Measurements from ENCODE around the gene SLC38A4. TPM values are rescaled to one million over a fixed set of nuclear protein-coding genes. Genes with fewer than 3 reads are reported as not detected.

SLC38A4 gene
- total and polyA plus RNA-seq, 2 of the 8 experiments (the other 6 are each of a cell fraction or from before 2014, with no cell fraction given), result 6.7 to 15.4 TPM

DNA sequence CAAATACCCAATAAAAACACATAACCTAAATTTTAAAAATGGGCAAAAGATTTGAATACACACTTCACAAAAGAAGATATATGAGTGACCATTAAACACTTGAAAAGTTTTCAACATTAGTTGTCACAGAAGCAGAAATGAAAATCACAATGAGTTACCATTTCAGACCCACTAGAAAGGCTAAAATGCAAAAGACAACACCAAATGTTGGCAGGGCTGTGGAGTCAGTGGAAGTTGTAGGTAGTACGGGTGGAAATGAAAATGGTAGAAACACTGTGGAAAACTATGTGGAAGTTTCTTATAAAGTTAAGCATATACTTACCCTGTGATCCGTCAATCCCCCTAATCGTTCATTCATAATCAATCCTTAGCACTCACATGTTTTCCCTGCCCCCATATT is 61.8 kb downstream of the SLC38A4 start:
- H3K27ac ChIP-seq (ENCODE audit: low read depth, low read length), result no peak overlapping the region
- no peaks in the 10 kb centered on the region for H3K36me3 ChIP-seq (ENCODE audit: control insufficient read depth in 2 of 4, insufficient read depth in 4 of 4, low read length in 3 of 4)
- no peak overlapping the region for H2BK15ac ChIP-seq (ENCODE audit: low read length)
- no peak overlapping the region for H3K14ac ChIP-seq (ENCODE audit: insufficient read length)
- H4K8ac ChIP-seq (ENCODE audit: extremely low read depth, insufficient read depth, low read length), result no peak overlapping the region
- H2AFZ ChIP-seq (ENCODE audit: low read length), result no peak overlapping the region
- no peak overlapping the region for H3K56ac ChIP-seq (replicated peaks; ENCODE audit: insufficient read length, low read depth, low read length)
- H2BK120ac ChIP-seq (replicated peaks; ENCODE audit: low read depth, low read length), result no peak overlapping the region
- H3K27me3 ChIP-seq (replicated peaks in 1 of 4; ENCODE audit: control insufficient read depth in 3 of 4, extremely low read depth in 1 of 4, insufficient read depth in 3 of 4, low read length in 3 of 4), result no peaks in the 10 kb centered on the region
- DNase-seq (ENCODE audit: low read depth in 1 of 2, low spot score in 2 of 2) (no peak), FAIRE-seq (no peak)
- no peak overlapping the region for H3K23ac ChIP-seq (ENCODE audit: insufficient read length)
- H3K23me2 ChIP-seq (ENCODE audit: low read depth, low read length), result no peaks in the 10 kb centered on the region
- H3K4me2 ChIP-seq (ENCODE audit: insufficient read depth in 1 of 2, low read depth in 2 of 2, low read length in 2 of 2), result no peak overlapping the region
- H3K4me1 ChIP-seq (replicated peaks in 1 of 4; ENCODE audit: control insufficient read depth in 3 of 4, insufficient read depth in 4 of 4, low read length in 3 of 4), result no peaks in the 10 kb centered on the region
- no peak overlapping the region for H4K5ac ChIP-seq (ENCODE audit: insufficient read length, low read depth, low read length)
- no peak overlapping the region for H3K18ac ChIP-seq (ENCODE audit: extremely low read depth, low read length)
- H2AK5ac ChIP-seq (ENCODE audit: low read depth, low read length), result no peak overlapping the region
- no peaks in the 10 kb centered on the region for H4K20me1 ChIP-seq (replicated peaks in 1 of 2; ENCODE audit: control insufficient read depth in 1 of 2, insufficient read depth in 2 of 2, low read length in 2 of 2)
- H2BK5ac ChIP-seq (ENCODE audit: low read depth, low read length), result no peak overlapping the region
- peaks cover 4 to 6% of the 10 kb centered on the region in 2 experiments; a peak in 2 of 4 replicates for H3K9me3 ChIP-seq (ENCODE audit: insufficient read depth in 2 of 2, low read depth in 1 of 2, low read length in 1 of 2)
- ChIA-PET CTCF (ENCODE audit: partially characterized antibody) (no interaction called here), POLR2A (ENCODE audit: partially characterized antibody) (no interaction called here)
- no peak overlapping the region for H2BK20ac ChIP-seq (ENCODE audit: low read length)
- H3K79me2 ChIP-seq (ENCODE audit: control insufficient read depth in 1 of 2, insufficient read depth in 2 of 2, low read length in 2 of 2), result no peaks in the 10 kb centered on the region
- no peak overlapping the region for H2BK12ac ChIP-seq (ENCODE audit: low read depth, low read length)
- H3K4ac ChIP-seq (replicated peaks; ENCODE audit: insufficient read length, low read depth, low read length), result no peak overlapping the region
- H4K91ac ChIP-seq (replicated peaks; ENCODE audit: insufficient read length, low read length), result no peak overlapping the region
- no peaks in the 10 kb centered on the region for H3K79me1 ChIP-seq (ENCODE audit: low read depth, low read length)
- WGBS, 2 experiments (ENCODE audit: extremely low coverage in 1 of 2, insufficient coverage in 1 of 2, insufficient read length in 1 of 2, insufficient replicate concordance in 2 of 2, low coverage in 1 of 2, low lambda C conversion rate in 2 of 2, missing lambda C conversion rate in 1 of 2), result 58 to 100% methylated on average over 1 to 3 of the region's 3 CpGs
- no peak overlapping the region for H3K9ac ChIP-seq (replicated peaks in 1 of 4; ENCODE audit: extremely low read depth in 1 of 4, low read depth in 3 of 4, low read length in 3 of 4)
- no peak overlapping the region for H3K4me3 ChIP-seq (ENCODE audit: extremely low read depth in 1 of 4, insufficient read depth in 2 of 4, low read depth in 3 of 4, low read length in 4 of 4)
- TF ChIP-seq RNF2 (IDR thresholded peaks at IDR 0.05; ENCODE audit: borderline replicate concordance, low read depth, low read length, missing control alignments, poor library complexity, severe bottlenecking) (no peak), ZNF274 (IDR thresholded peaks at IDR 0.05; ENCODE audit: borderline replicate concordance, extremely low read depth, low read length) (no peak), EGR1 (IDR thresholded peaks at IDR 0.05; ENCODE audit: borderline replicate concordance, low read depth, low read length) (no peak), SUZ12 (IDR thresholded peaks at IDR 0.05; ENCODE audit: low read length) (no peak), HDAC2 (IDR thresholded peaks at IDR 0.05; ENCODE audit: borderline replicate concordance in 1 of 2, low read depth in 2 of 2, low read length in 2 of 2) (no peak), NRF1 (IDR thresholded peaks at IDR 0.05; ENCODE audit: low read depth, low read length) (no peak), CREB1 (IDR thresholded peaks at IDR 0.05) (no peak), ASH2L (IDR thresholded peaks at IDR 0.05; ENCODE audit: low read length) (no peak), KDM1A (IDR thresholded peaks at IDR 0.05; ENCODE audit: borderline replicate concordance, low read length) (no peak), CTBP2 (IDR thresholded peaks at IDR 0.05; ENCODE audit: borderline replicate concordance, insufficient read depth, insufficient read length, low read length) (no peak), EZH2 (IDR thresholded peaks at IDR 0.05; ENCODE audit: low read depth, low read length, severe bottlenecking) (no peak), SIX5 (IDR thresholded peaks at IDR 0.05; ENCODE audit: low read depth, low read length) (no peak), BCL11A (IDR thresholded peaks at IDR 0.05; ENCODE audit: low read depth in 2 of 2, low read length in 2 of 2) (no peak)
- TF ChIP-seq, protein P1, sequence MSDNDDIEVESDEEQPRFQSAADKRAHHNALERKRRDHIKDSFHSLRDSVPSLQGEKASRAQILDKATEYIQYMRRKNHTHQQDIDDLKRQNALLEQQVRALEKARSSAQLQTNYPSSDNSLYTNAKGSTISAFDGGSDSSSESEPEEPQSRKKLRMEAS (IDR thresholded peaks at IDR 0.05), result no peak
